ENCODE data around the gene CCDC190. TPM values are rescaled to one million over a fixed set of nuclear protein-coding genes. Genes with fewer than 3 reads are reported as not detected.
"Not testable (repeated sequence)": the region's sequence is repeated elsewhere in the genome, so short reads cannot be mapped to it uniquely, and the experiment has no call there.

CCDC190 gene
- total RNA-seq, 2 donors from 2014 or later: 0.14 TPM; not detected in 1

- intact Hi-C loops (cut with DNase I): no loop called here
- no peaks in the 10 kb centered on the region for H3K9me3 ChIP-seq
- no peak overlapping the region for H3K27ac ChIP-seq
- H3K4me1 ChIP-seq (replicated peaks): no peaks in the 10 kb centered on the region
- no peak for DNase-seq (ENCODE audit: low spot score)
- TF ChIP-seq CTCF (IDR thresholded peaks at IDR 0.05): no peak
- TF ChIP-seq POLR2AphosphoS5 (IDR thresholded peaks at IDR 0.05): no peak
- no peak for TF ChIP-seq POLR2A (IDR thresholded peaks at IDR 0.05)
- H3K4me3 ChIP-seq: no peak overlapping the region
- no peaks in the 10 kb centered on the region for H3K27me3 ChIP-seq (replicated peaks; ENCODE audit: insufficient read depth)
- no peaks in the 10 kb centered on the region for H3K36me3 ChIP-seq
- WGBS: 97% methylated on average over 2 of the region's 2 CpGs
Measured at GRCh38 chr1:162886705-162887104, 25.7 kb upstream of the CCDC190 start.

GRCh38 chr1:162885265-162885664 is 24.3 kb upstream of the CCDC190 start:
- Histone ChIP-seq H3K27me3 (replicated peaks; ENCODE audit: insufficient read depth) (no peaks in the 10 kb centered on the region), H3K9me3 (no peaks in the 10 kb centered on the region), H3K36me3 (no peaks in the 10 kb centered on the region), H3K4me3 (no peak overlapping the region), H3K4me1 (replicated peaks) (no peaks in the 10 kb centered on the region), H3K27ac (no peak overlapping the region)
- no peak for DNase-seq (ENCODE audit: low spot score)
- WGBS: 30% methylated on average over 3 of the region's 3 CpGs
- intact Hi-C loops (cut with DNase I): no loop called here
- TF ChIP-seq POLR2A (IDR thresholded peaks at IDR 0.05): no peak
- no peak for TF ChIP-seq CTCF (IDR thresholded peaks at IDR 0.05)
- TF ChIP-seq POLR2AphosphoS5 (IDR thresholded peaks at IDR 0.05): no peak

- H3K27me3 ChIP-seq (replicated peaks; ENCODE audit: insufficient read depth): no peaks in the 10 kb centered on the region
- intact Hi-C loops (cut with DNase I): no loop called here
- DNase-seq (ENCODE audit: low spot score): no peak
- TF ChIP-seq CTCF (IDR thresholded peaks at IDR 0.05) (no peak), POLR2A (IDR thresholded peaks at IDR 0.05) (no peak), POLR2AphosphoS5 (IDR thresholded peaks at IDR 0.05) (no peak)
- no peaks in the 10 kb centered on the region for H3K4me1 ChIP-seq (replicated peaks)
- H3K9me3 ChIP-seq: no peaks in the 10 kb centered on the region
- H3K36me3 ChIP-seq: no peaks in the 10 kb centered on the region
- H3K4me3 ChIP-seq: no peak overlapping the region
- WGBS: 79% methylated on average over 1 of the region's 1 CpG
- no peak overlapping the region for H3K27ac ChIP-seq
Measured at GRCh38 chr1:162884831-162885230, 23.9 kb upstream of the CCDC190 start.

- Histone ChIP-seq H3K4me3 (no peak overlapping the region), H3K27ac (no peak overlapping the region), H3K27me3 (replicated peaks; ENCODE audit: insufficient read depth) (no peaks in the 10 kb centered on the region), H3K36me3 (no peaks in the 10 kb centered on the region), H3K9me3 (no peaks in the 10 kb centered on the region), H3K4me1 (replicated peaks) (no peaks in the 10 kb centered on the region)
- intact Hi-C loops (cut with DNase I): no loop called here
- DNase-seq (ENCODE audit: low spot score): no peak
- no peak for TF ChIP-seq POLR2A (IDR thresholded peaks at IDR 0.05)
- TF ChIP-seq POLR2AphosphoS5 (IDR thresholded peaks at IDR 0.05): no peak
- no peak for TF ChIP-seq CTCF (IDR thresholded peaks at IDR 0.05)
- 30% methylated on average over 5 of the region's 5 CpGs for WGBS
Measured at GRCh38 chr1:162882248-162882674, 21.3 kb upstream of the CCDC190 start.

GRCh38 chr1:162881590-162881989 is 20.6 kb upstream of the CCDC190 start:
- 95% methylated on average over 5 of the region's 5 CpGs for WGBS
- no peaks in the 10 kb centered on the region for H3K36me3 ChIP-seq
- H3K4me1 ChIP-seq (replicated peaks): no peaks in the 10 kb centered on the region
- no peak for DNase-seq (ENCODE audit: low spot score)
- TF ChIP-seq POLR2AphosphoS5 (IDR thresholded peaks at IDR 0.05) (no peak), POLR2A (IDR thresholded peaks at IDR 0.05) (no peak), CTCF (IDR thresholded peaks at IDR 0.05) (no peak)
- no peak overlapping the region for H3K27ac ChIP-seq
- H3K27me3 ChIP-seq (replicated peaks; ENCODE audit: insufficient read depth): no peaks in the 10 kb centered on the region
- H3K4me3 ChIP-seq: no peak overlapping the region
- intact Hi-C loops (cut with DNase I): no loop called here
- no peaks in the 10 kb centered on the region for H3K9me3 ChIP-seq

- WGBS: 65% methylated on average over 2 of the region's 2 CpGs
- intact Hi-C loops (cut with DNase I): not testable (repeated sequence)
Measured at GRCh38 chr1:162880617-162881016, 19.6 kb upstream of the CCDC190 start.

More at GRCh38 chr1:162880617-162881016, 19.6 kb upstream of the CCDC190 start:
- H3K27me3 ChIP-seq (replicated peaks; ENCODE audit: insufficient read depth); H3K9me3 ChIP-seq; H3K4me1 ChIP-seq (replicated peaks); H3K4me3 ChIP-seq; DNase-seq (ENCODE audit: low spot score); H3K36me3 ChIP-seq; H3K27ac ChIP-seq: not testable (repeated sequence)

Measured in prostate gland (tissue), 2 donors.